IMR-90 (cell line): ENCODE measurements around the gene GGCT.

Experiments
- BHLHE40 ChIP-seq: fragments of 150-350 bp; IDR thresholded peaks from 2 replicates; pipeline ENCODE4 v1.6.1; 2016; ENCODE audit warnings: mild to moderate bottlenecking, low read depth, low read length
- CEBPB ChIP-seq: IDR thresholded peaks from 2 replicates; pipeline ENCODE4 v1.6.1; 2012; ENCODE audit warnings: low read depth, low read length, improper control_type of control experiment
- CTCF ChIP-seq: conservative IDR thresholded peaks from 2 replicates; pipeline ENCODE4 v1.5.1; 2012; ENCODE audit warnings: mild to moderate bottlenecking, low read depth, low read length, improper control_type of control experiment
- ELK1 ChIP-seq: fragments of 150-350 bp; IDR thresholded peaks from 2 replicates; pipeline ENCODE4 v1.6.1; 2016; ENCODE audit warnings: low read depth, mild to moderate bottlenecking, low read length, moderate library complexity, borderline replicate concordance
- FOS ChIP-seq: fragments of 150-350 bp; IDR thresholded peaks from 2 replicates; pipeline ENCODE4 v1.6.1; 2016; ENCODE audit warnings: low read depth, low read length
- MAFK ChIP-seq: IDR thresholded peaks from 2 replicates; pipeline ENCODE4 v1.6.1; 2012; ENCODE audit warnings: low read depth, low read length, improper control_type of control experiment
- MAZ ChIP-seq: IDR thresholded peaks from 2 replicates; pipeline ENCODE4 v1.6.1; 2012; ENCODE audit warnings: low read depth, mild to moderate bottlenecking, low read length, improper control_type of control experiment, moderate library complexity, borderline replicate concordance
- MXI1 ChIP-seq: IDR thresholded peaks from 2 replicates; pipeline ENCODE4 v1.6.1; 2012; ENCODE audit warnings: low read depth, mild to moderate bottlenecking, low read length, moderate library complexity, borderline replicate concordance
- NFE2L2 ChIP-seq: fragments of 150-350 bp; IDR thresholded peaks from 2 replicates; pipeline ENCODE4 v1.6.1; 2016; ENCODE audit warnings: low read depth, mild to moderate bottlenecking, low read length
- POLR2A ChIP-seq: IDR thresholded peaks from 2 replicates; pipeline ENCODE4 v1.6.1; 2012; ENCODE audit warnings: mild to moderate bottlenecking, low read depth, low read length
- RAD21 ChIP-seq: IDR thresholded peaks from 2 replicates; pipeline ENCODE4 v1.6.1; 2012; ENCODE audit warnings: low read length, improper control_type of control experiment
- RCOR1 ChIP-seq: IDR thresholded peaks from 2 replicates; pipeline ENCODE4 v1.6.1; 2012; ENCODE audit warnings: mild to moderate bottlenecking, low read length, improper control_type of control experiment; ENCODE audit not compliant: insufficient replicate concordance
- SMC3 ChIP-seq: fragments of 150-350 bp; IDR thresholded peaks from 2 replicates; pipeline ENCODE4 v1.6.1; 2016; ENCODE audit warnings: low read depth, mild to moderate bottlenecking, antibody characterized with exemption, low read length, moderate library complexity
- USF2 ChIP-seq: fragments of 150-350 bp; IDR thresholded peaks from 2 replicates; pipeline ENCODE4 v1.6.1; 2017; ENCODE audit warnings: mild to moderate bottlenecking, antibody characterized with exemption, low read length, low read depth

- TF ChIP-seq CTCF = no peak
- TF ChIP-seq RAD21 = no peak
- TF ChIP-seq MAZ = no peak
- no peak for TF ChIP-seq FOS
- TF ChIP-seq POLR2A = no peak
- no peak for TF ChIP-seq USF2
- no peak for TF ChIP-seq SMC3
- TF ChIP-seq RCOR1 = no peak
- TF ChIP-seq MXI1 = no peak
- no peak for TF ChIP-seq NFE2L2
- no peak for TF ChIP-seq ELK1
- no peak for TF ChIP-seq CEBPB
- TF ChIP-seq MAFK = no peak
- no peak for TF ChIP-seq BHLHE40
Measured at GRCh38 chr7:30467271-30467670, 37.4 kb downstream of the GGCT start.
